ENCODE measurements around the gene IQGAP3.
"Not testable (repeated sequence)": the region's sequence is repeated elsewhere in the genome, so short reads cannot be mapped to it uniquely, and the experiment has no call there.

IQGAP3 gene, protein sequence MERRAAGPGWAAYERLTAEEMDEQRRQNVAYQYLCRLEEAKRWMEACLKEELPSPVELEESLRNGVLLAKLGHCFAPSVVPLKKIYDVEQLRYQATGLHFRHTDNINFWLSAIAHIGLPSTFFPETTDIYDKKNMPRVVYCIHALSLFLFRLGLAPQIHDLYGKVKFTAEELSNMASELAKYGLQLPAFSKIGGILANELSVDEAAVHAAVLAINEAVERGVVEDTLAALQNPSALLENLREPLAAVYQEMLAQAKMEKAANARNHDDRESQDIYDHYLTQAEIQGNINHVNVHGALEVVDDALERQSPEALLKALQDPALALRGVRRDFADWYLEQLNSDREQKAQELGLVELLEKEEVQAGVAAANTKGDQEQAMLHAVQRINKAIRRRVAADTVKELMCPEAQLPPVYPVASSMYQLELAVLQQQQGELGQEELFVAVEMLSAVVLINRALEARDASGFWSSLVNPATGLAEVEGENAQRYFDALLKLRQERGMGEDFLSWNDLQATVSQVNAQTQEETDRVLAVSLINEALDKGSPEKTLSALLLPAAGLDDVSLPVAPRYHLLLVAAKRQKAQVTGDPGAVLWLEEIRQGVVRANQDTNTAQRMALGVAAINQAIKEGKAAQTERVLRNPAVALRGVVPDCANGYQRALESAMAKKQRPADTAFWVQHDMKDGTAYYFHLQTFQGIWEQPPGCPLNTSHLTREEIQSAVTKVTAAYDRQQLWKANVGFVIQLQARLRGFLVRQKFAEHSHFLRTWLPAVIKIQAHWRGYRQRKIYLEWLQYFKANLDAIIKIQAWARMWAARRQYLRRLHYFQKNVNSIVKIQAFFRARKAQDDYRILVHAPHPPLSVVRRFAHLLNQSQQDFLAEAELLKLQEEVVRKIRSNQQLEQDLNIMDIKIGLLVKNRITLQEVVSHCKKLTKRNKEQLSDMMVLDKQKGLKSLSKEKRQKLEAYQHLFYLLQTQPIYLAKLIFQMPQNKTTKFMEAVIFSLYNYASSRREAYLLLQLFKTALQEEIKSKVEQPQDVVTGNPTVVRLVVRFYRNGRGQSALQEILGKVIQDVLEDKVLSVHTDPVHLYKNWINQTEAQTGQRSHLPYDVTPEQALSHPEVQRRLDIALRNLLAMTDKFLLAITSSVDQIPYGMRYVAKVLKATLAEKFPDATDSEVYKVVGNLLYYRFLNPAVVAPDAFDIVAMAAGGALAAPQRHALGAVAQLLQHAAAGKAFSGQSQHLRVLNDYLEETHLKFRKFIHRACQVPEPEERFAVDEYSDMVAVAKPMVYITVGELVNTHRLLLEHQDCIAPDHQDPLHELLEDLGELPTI (N-terminal part only)

GRCh38 chr1:156571919-156572662 lies at the start of gene IQGAP3:
Gene IQGAP3 (minus strand): TSS chr1:156572565. CDS start chr1:156572529, 36 bp downstream.
- peak in 13 of 14 donors; percentile 6 to 78 (median 47) for DNase-seq

DNA sequence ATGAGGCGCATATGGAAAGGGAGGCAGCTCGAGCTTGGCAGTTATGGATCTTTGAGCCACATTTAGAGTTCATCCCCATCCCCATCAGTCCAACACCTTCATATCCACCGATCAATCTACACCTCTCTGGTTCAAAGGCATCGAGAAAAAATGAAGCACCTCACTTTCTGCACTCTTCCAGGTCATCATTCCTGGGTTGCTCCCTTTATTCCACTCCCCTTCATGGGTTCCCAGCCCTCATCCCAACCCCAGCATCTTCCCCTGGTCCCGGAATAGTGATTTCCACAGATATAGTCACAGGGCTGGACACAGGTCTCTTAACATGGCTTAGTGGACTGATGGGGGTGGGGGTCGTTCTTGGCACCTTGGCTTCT lies 47.2 kb upstream of the IQGAP3 start:
- peak in 1 of 14 donors; percentile 46 for DNase-seq

DNA sequence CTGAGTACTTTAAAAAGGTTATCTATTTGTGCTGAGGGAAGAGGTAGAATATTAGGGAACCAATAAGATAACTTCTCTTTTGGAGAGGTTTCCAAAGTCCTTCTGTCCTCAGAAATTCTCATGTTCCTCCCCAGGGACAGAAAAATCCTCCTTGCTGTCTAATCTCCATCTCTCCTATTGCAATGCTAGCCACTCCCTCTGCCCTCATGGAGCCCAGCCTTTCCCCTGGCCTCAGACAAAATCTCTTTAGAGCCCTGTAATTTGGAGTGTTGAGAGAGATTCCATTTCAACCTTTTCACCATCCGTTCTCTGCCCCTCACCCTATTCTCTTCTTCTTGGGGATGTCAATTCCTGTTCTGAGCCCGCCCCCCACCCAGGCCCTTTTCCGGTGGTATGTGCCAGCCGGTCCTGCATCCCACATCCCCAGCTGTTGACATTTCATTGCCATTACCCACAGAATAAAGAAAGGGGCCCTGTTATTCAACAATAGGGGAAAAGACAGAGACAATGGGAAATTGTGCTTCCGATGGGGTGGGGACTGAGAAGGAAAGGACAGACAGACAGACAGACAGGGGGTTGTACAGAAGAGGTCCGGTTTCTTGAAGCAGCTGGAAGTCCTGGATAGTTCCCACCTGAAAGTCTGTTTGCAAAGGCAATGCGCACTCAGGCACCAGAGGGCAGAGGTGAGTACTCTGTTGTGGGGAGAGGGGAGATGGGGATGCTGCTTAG lies 46.7 kb upstream of the IQGAP3 start, which contains the start of gene HAPLN2:
TSS of gene HAPLN2 (plus strand) at position 563 of the 729 bp plus-strand sequence. CDS start 4,076 bp downstream, outside the sequence.
- peak in 10 of 14 donors; percentile 22 to 88 (median 63) for DNase-seq

- DNase-seq = peak in 12 of 14 donors; percentile 13 to 80 (median 59)
These were observed 44.1 kb upstream of the IQGAP3 start for GRCh38 chr1:156616463-156616862.

DNA sequence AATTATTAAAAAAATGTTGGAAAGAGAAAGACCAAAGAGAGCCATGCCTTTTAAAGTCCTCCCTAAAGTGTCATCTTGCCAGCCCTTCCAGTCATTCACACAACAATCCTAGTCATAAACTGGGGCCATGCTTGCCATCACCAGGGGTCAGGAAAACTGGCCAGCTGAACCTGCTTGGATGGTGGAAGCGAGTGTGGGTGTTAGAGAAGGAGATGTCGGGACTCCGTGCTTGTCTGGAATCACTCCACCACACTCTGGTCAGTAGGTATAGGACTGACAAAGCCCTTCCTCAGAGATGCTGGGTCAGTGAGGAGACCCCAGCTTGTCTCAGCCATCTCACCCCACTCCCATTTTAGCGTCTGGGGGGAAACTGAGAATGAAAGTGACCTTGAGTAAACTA lies 43.6 kb upstream of the IQGAP3 start:
- peak in 6 of 14 donors; percentile 13 to 80 (median 38) for DNase-seq

- DNase-seq = no peak
These were observed 40.3 kb upstream of the IQGAP3 start for GRCh38 chr1:156612666-156613065.

- not testable (repeated sequence) for DNase-seq
These were observed 37.7 kb upstream of the IQGAP3 start for GRCh38 chr1:156610072-156610471.

DNA sequence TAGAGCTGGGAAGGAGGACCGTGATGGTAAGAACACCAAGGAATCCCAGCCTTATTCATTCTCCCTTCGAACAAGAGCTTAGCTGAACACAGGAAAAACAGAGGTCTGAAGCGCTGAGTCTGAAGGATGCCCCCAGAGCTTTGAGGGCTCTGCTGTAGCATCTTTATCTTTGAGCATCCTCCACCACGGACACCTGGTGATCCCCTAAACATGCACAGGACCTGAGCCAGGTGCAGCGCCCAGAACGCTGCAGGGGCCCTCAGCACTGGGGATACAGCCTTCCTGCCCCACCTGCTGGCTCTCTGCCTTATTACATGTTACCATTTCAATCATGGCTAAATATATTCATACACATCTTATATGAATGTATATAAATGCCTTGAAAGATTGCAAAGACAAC lies 36.6 kb upstream of the IQGAP3 start:
- peak in 1 of 14 donors; percentile 36 for DNase-seq

GRCh38 chr1:156608036-156608674 lies 35.8 kb upstream of the IQGAP3 start:
- peak in 11 of 14 donors; percentile 9 to 89 (median 36) for DNase-seq

- DNase-seq = not testable (repeated sequence)
These were observed 35.0 kb upstream of the IQGAP3 start for GRCh38 chr1:156607344-156607743.

GRCh38 chr1:156602557-156602993 lies 30.2 kb upstream of the IQGAP3 start:
- no peak for DNase-seq

- DNase-seq = no peak
These were observed 29.5 kb upstream of the IQGAP3 start for GRCh38 chr1:156601892-156602291.

- peak in 12 of 14 donors; percentile 45 to 97 (median 74) for DNase-seq
These were observed 28.9 kb upstream of the IQGAP3 start, which contains the start of gene GPATCH4 for GRCh38 chr1:156601122-156601830. Gene GPATCH4 (minus strand): TSS chr1:156601479.

DNA sequence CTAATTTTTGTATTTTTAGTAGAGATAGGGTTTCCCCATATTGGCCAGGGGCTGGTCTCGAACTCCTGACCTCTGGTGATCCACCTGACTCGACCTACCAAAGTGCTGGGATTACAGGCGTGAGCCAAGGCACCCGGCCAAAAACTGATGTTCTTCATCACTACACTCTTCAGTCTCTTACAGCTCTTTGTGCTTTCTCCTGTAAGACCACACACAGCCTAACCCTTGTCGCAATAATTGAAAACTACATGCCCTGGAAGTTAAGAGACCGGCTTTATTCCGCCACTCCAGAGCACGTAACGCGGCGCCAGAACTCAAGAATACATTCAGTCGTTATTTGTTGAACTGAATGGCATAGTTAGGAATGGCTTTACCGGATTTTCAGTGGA lies 28.4 kb upstream of the IQGAP3 start:
- no peak for DNase-seq

GRCh38 chr1:156599811-156600210 lies 27.4 kb upstream of the IQGAP3 start:
- DNase-seq = no peak

GRCh38 chr1:156598731-156599432 lies 26.5 kb upstream of the IQGAP3 start:
- DNase-seq = no peak

DNA sequence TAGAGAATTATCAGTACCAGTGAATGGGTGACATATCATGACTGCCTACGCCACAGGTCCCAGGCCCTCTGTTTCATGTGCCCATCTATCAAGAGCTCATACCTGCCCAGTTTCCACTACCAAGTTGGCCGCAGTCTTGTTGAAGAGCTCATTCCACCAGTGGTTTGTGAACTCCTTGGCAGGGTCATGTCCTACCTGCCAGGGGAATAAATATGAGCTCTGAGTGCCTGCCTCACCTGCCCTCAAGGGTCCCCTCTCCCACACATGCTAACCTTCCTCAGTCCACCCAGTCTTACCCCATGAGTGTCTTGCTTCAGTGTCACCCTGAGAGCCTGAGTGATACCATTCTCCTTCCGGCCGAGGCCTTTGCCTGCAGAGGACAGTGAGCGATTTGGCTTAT lies 25.8 kb upstream of the IQGAP3 start:
- DNase-seq = no peak

- no peak for DNase-seq
These were observed 24.1 kb upstream of the IQGAP3 start for GRCh38 chr1:156596426-156596825.

DNA sequence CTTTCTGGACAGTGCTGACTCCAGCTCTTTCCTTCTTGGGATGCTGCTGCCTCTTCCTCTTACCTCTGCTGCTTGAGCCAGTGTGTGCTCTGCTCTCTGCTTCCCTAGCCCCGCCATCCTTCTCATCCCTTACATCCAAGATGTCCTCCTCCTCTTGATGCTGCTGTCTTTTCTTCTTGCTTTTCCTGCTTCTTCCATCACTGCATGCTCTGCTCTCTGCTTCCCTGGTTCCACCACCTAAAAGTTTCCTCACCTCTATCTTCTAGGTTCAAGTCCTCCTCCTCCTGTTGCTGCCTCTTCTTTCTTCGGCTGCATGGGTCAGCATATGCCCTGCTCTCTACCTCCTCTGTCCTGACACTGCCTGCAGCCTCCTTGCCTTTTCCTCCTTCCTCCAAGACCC lies 22.7 kb upstream of the IQGAP3 start:
- no peak for DNase-seq
